HG02623 (cell line): ENCODE measurements around the gene CEPT1.
"Not testable (repeated sequence)": the region's sequence is repeated elsewhere in the genome, so short reads cannot be mapped to it uniquely, and the experiment has no call there.

Experiments
- ATAC-seq: cut with Tn5 transposase; IDR thresholded peaks from one replicate; pipeline ENCODE4 v1.9.1; 2021; ENCODE audit warnings: moderate library complexity; ENCODE audit not compliant: unreplicated experiment

Gene CEPT1

GRCh38 chr1:111139956-111140679 is at the start of gene CEPT1, which contains the start of gene DRAM2:
TSS of gene CEPT1 (plus strand) at chr1:111140223. CDS start at chr1:111147715, 7,492 bp downstream.
TSS of gene DRAM2 (minus strand) at chr1:111140093. CDS start at chr1:111131554, 8,539 bp downstream.
- peak; percentile 55 for ATAC-seq

GRCh38 chr1:111095421-111095820 is 44.6 kb upstream of the CEPT1 start:
- not testable (repeated sequence) for ATAC-seq

GRCh38 chr1:111097356-111098099 is 42.5 kb upstream of the CEPT1 start:
- ATAC-seq, result no peak

- no peak for ATAC-seq
Observed at GRCh38 chr1:111099289-111099688, 40.7 kb upstream of the CEPT1 start.

GRCh38 chr1:111101854-111102642 is 38.0 kb upstream of the CEPT1 start:
- ATAC-seq, result no peak

- ATAC-seq, result no peak
Observed at GRCh38 chr1:111104981-111105380, 35.0 kb upstream of the CEPT1 start.

- ATAC-seq, result no peak
Observed at GRCh38 chr1:111110197-111110899, 29.7 kb upstream of the CEPT1 start.

- ATAC-seq, result no peak
Observed at GRCh38 chr1:111116496-111116895, 23.5 kb upstream of the CEPT1 start.

- ATAC-seq, result no peak
Observed at GRCh38 chr1:111126354-111126753, 13.7 kb upstream of the CEPT1 start.

GRCh38 chr1:111127923-111128643 is 11.9 kb upstream of the CEPT1 start:
- peak; percentile 83 for ATAC-seq

GRCh38 chr1:111129376-111129775 is 10.6 kb upstream of the CEPT1 start:
- no peak for ATAC-seq

GRCh38 chr1:111131693-111132092 is 8.3 kb upstream of the CEPT1 start:
- ATAC-seq, result no peak

GRCh38 chr1:111133866-111134265 is 6.2 kb upstream of the CEPT1 start:
- ATAC-seq, result no peak

- no peak for ATAC-seq
Observed at GRCh38 chr1:111139324-111139955, 583 bp upstream of the CEPT1 start.

GRCh38 chr1:111140680-111140967 is 601 bp downstream of the CEPT1 start:
- ATAC-seq, result no peak

- no peak for ATAC-seq
Observed at GRCh38 chr1:111141245-111142220, 1.5 kb downstream of the CEPT1 start.

- no peak for ATAC-seq
Observed at GRCh38 chr1:111142356-111142975, 2.4 kb downstream of the CEPT1 start.

GRCh38 chr1:111145542-111145941 is 5.5 kb downstream of the CEPT1 start:
- no peak for ATAC-seq
